Measurements from ENCODE around the gene CNNM2.

- TF ChIP-seq SUZ12 (IDR thresholded peaks at IDR 0.05; ENCODE audit: extremely low read depth, insufficient read depth, insufficient read length) = no peak
- TF ChIP-seq YY1 (IDR thresholded peaks at IDR 0.05; ENCODE audit: insufficient read depth, insufficient read length) = no peak
- no peak for TF ChIP-seq ZNF274 (IDR thresholded peaks at IDR 0.05; ENCODE audit: low read depth, low read length)
Observed at GRCh38 chr10:103080891-103081581, 162.9 kb downstream of the CNNM2 start.
